Measurements from ENCODE around the gene OPRD1.

Gene OPRD1

GRCh38 chr1:28883242-28883616 is 71.3 kb downstream of the OPRD1 start:
- DNase-seq (ENCODE audit: low read depth in 2 of 2): no peak

GRCh38 chr1:28885472-28885877 is 73.5 kb downstream of the OPRD1 start:
- DNase-seq (ENCODE audit: low read depth in 2 of 2): no peak

DNA sequence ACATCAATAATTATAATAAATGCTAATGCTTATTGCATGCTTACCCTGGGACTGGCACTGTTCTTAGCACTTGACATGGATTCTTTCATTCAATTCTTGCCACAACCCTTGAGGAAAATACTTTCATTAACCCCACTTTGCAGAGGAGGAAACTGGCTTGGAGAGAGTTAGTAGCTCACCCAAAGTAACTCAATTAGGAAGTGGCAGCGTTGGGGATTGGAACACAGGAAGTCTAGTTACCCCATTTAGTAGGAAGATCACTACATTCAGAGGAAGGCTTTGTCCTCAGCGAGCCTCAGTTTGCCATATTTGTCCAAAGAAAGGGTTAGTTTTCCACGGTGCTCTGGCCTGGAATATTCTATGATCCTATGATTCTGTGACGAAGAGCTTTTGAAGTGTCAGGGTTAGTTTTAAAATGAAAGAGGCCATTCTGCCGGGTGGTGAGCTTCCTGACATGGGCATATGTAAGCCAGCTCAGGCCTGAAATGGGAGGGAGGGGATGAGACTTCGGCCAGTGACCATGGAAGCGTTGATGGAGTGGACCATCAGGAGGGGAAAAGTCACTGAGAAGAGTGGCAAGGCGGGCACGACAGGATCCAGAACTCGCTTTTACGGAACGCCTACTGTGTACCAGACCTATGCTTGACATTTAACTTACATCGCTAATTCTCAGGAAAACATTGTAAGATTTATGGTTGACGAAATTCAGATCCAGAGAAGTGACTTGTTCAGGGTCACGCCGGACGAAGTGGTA is 74.2 kb downstream of the OPRD1 start:
- no peak for DNase-seq (ENCODE audit: low read depth in 2 of 2)

GRCh38 chr1:28886731-28887418 is 74.9 kb downstream of the OPRD1 start:
- DNase-seq (ENCODE audit: low read depth in 2 of 2): peak; percentile 73 to 85

GRCh38 chr1:28887419-28887834 is 75.5 kb downstream of the OPRD1 start:
- peak in 1 of 2 donors; percentile 60 for DNase-seq (ENCODE audit: low read depth in 2 of 2)

DNA sequence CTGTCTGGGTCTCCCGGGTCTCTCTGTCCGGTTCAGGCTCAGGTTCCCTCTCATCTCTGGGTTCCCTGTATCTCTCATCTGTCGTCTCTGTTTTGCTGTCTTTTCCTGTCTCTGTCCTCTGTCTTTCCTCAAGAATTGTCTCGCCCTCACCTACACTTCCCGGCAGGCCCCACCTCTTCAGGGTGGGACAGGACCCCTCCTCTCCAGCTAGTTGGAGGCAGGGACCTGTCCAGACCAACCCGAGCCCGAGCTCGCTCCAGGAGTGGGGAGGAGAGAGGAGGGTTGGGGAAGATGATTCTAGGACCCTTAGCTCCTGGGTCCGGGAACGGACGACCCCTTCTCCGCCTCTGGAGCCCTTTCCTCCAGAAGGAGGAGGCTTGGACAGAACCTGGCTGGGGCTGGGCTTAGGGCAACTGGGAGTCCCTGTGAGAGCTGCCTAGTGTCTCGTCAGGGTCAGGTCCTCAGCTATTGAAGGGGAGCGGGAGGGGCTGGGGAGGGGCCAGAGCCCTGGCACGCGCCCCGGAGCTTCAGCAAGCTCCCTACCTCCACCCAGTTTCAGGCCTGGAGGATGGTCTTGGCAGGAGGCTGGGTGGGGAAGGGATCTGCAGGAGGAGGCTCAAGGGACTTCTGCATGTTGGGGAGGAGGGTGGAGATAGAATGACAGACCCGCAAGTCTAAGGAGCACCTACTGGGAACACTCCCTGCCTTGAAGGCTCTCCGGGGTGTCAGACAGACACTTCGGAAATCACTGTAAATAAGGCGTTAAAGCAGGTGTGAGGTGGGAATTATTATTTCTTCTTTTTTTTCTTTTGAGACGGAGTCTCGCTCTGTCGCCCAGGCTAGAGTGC is 76.1 kb downstream of the OPRD1 start:
- DNase-seq (ENCODE audit: low read depth in 2 of 2): no peak

- DNase-seq (ENCODE audit: low read depth in 2 of 2): no peak
Observed at GRCh38 chr1:28888915-28889314, 76.9 kb downstream of the OPRD1 start.

- no peak for DNase-seq (ENCODE audit: low read depth in 2 of 2)
Observed at GRCh38 chr1:28889357-28889756, 77.4 kb downstream of the OPRD1 start.

DNA sequence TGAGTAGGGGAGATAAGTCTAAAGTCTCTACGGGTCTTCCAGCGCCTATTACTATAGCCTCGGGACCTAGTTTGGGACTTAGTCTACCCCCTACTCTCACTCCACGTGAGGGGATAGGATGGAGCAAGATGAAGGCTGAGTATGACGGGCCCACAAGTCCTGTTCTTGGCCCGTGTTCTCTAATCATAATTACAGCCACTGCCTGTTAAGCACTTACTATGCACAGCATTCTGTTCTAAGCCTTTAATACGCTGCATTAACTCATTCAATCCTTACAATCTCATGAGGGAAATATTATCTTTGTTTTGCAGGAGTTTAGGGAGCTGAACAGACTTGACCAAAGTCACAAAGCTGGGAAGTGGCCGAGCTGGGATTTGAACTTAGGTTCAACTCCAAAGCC is 78.5 kb downstream of the OPRD1 start:
- DNase-seq (ENCODE audit: low read depth in 2 of 2): no peak

GRCh38 chr1:28890836-28891235 is 78.9 kb downstream of the OPRD1 start:
- no peak for DNase-seq (ENCODE audit: low read depth in 2 of 2)

GRCh38 chr1:28891256-28891655 is 79.3 kb downstream of the OPRD1 start:
- DNase-seq (ENCODE audit: low read depth in 2 of 2): no peak

- DNase-seq (ENCODE audit: low read depth in 2 of 2): no peak
Observed at GRCh38 chr1:28893403-28894102, 81.6 kb downstream of the OPRD1 start.

GRCh38 chr1:28894785-28895184 is 82.8 kb downstream of the OPRD1 start:
- DNase-seq (ENCODE audit: low read depth in 2 of 2): no peak

- no peak for DNase-seq (ENCODE audit: low read depth in 2 of 2)
Observed at GRCh38 chr1:28895896-28896608, 84.1 kb downstream of the OPRD1 start.

- no peak for DNase-seq (ENCODE audit: low read depth in 2 of 2)
Observed at GRCh38 chr1:28896609-28896986, 84.6 kb downstream of the OPRD1 start.

DNA sequence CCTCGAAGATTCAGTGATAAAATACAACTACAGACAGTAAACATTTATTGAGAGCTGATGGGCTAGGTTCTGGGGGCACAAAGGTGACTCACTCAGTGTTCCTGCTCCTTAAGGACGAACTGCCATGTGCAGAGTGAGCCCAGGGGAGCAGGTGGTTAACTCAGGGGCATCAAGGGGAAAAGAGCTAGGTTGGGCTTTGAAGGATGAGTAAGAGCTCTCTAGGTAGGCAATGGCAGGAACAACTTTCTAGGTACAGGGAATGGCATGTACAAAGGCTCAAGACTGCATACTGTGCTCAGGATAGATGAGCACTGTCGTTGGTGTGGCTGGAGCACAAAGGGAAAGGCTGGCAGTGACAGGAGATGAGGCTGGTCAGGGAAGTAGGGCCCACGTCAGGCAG is 85.8 kb downstream of the OPRD1 start:
- no peak for DNase-seq (ENCODE audit: low read depth in 2 of 2)

DNA sequence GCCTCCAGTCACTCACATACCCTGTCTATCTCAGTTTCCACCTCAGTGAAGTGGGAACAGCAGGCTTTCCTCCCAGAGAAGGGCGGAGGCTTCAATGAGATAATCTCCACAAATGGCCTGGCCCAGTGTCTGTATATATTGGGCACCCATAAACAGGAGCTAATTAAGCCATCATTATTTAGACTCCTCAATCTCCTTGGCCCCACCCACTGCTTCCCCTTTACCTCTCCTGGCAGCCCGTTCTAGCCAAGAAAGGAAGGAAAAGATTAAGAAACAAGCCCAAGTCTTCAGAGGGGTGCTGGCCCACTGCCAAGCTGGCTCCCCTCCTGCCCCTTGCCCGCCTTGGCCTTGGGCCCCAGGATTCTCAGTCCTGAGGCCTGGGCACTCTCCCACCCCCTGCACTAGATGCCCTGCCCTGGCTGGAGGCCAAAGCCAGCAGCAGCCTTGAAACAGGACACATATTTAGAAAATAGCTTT is 86.5 kb downstream of the OPRD1 start:
- no peak for DNase-seq (ENCODE audit: low read depth in 2 of 2)

GRCh38 chr1:28899267-28899666 is 87.3 kb downstream of the OPRD1 start:
- DNase-seq (ENCODE audit: low read depth in 2 of 2): no peak

DNA sequence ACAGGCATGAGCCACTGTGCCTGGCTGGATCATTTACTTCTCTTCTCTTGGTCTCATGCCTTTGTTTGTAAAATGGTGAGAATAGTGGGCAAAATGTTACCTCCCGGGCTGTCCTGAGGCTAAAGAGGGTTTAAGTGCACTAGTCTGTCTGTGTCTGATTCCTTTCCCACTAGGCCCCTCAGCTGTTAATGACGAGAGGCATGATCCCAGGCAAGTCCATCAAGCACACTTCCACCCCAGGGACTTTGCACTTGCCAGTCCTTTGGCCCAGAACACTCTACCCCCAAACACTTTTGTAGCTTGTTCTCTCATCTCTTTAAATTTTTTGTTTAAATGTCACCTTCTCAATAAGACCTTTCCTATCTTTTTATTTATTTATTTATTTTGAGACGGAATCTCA is 88.6 kb downstream of the OPRD1 start:
- DNase-seq (ENCODE audit: low read depth in 2 of 2): no peak

DNA sequence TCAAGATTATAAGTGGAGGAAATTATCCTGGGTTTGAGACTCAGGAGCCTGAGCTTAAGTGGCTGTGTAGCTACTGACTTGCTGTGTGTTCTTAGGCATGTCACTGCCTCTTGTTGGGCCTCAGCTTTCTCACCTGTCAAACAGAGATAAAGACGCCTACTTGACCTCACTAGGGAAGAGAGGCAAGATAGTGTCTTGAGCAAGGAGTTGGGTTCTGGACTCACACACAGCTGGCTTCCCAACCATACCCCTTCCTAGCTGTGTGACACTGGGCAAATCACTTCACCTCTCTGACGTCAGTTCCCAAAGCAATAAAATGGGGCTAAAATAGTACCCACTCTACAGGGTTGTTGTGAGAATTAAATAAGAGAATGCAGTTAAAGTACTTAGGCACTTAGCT is 90.8 kb downstream of the OPRD1 start:
- no peak for DNase-seq (ENCODE audit: low read depth in 2 of 2)

Measured in stimulated activated CD8-positive, alpha-beta memory T cell treated with anti-CD3 and anti-CD28 coated beads, Interleukin-7, amount 100 ng/mL, for 4 hours (primary cell).